WTC11 (cell line): ENCODE data around the gene UMOD.

ENCODE experiments used
- FOXK1 ChIP-seq: sonication (generic); formaldehyde crosslinking; IDR thresholded peaks from 2 replicates; pipeline ENCODE4 v1.8.0; 2022; ENCODE audit warnings: mild to moderate bottlenecking, moderate library complexity, missing genetic modification reagents
- TEAD1 ChIP-seq: sonication (generic); formaldehyde crosslinking; IDR thresholded peaks from 2 replicates; pipeline ENCODE4 v1.8.0; 2022; ENCODE audit warnings: mild to moderate bottlenecking, missing genetic modification reagents
- ZNF425 ChIP-seq: fragments of 250-450 bp; sonication (Bioruptor Pico); conservative IDR thresholded peaks from 2 replicates; pipeline ENCODE4 v1.9.0; 2021; ENCODE audit warnings: mild to moderate bottlenecking
- TF ChIP-seq, protein P1 (sequence below): fragments of 200-600 bp; IDR thresholded peaks from 2 replicates; pipeline ENCODE4 v1.8.0; 2022; ENCODE audit warnings: antibody characterized with exemption

GRCh38 chr16:20388854-20389253, 36.3 kb upstream of the UMOD start:
- TF ChIP-seq, protein P1, sequence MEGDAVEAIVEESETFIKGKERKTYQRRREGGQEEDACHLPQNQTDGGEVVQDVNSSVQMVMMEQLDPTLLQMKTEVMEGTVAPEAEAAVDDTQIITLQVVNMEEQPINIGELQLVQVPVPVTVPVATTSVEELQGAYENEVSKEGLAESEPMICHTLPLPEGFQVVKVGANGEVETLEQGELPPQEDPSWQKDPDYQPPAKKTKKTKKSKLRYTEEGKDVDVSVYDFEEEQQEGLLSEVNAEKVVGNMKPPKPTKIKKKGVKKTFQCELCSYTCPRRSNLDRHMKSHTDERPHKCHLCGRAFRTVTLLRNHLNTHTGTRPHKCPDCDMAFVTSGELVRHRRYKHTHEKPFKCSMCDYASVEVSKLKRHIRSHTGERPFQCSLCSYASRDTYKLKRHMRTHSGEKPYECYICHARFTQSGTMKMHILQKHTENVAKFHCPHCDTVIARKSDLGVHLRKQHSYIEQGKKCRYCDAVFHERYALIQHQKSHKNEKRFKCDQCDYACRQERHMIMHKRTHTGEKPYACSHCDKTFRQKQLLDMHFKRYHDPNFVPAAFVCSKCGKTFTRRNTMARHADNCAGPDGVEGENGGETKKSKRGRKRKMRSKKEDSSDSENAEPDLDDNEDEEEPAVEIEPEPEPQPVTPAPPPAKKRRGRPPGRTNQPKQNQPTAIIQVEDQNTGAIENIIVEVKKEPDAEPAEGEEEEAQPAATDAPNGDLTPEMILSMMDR, result no peak
- TF ChIP-seq FOXK1 (no peak), TEAD1 (CRISPR knock-in tag) (no peak), ZNF425 (CRISPR knock-in tag) (no peak)
